Measurements from ENCODE around the gene RNF39. TPM values are rescaled to one million over a fixed set of nuclear protein-coding genes. Genes with fewer than 3 reads are reported as not detected.

The RNF39 gene
- total and polyA plus RNA-seq, 10 of the 15 experiments (the other 5 are each of a cell fraction or from before 2014, with no cell fraction given): 0.04 to 0.11 TPM; not detected in 8

DNA sequence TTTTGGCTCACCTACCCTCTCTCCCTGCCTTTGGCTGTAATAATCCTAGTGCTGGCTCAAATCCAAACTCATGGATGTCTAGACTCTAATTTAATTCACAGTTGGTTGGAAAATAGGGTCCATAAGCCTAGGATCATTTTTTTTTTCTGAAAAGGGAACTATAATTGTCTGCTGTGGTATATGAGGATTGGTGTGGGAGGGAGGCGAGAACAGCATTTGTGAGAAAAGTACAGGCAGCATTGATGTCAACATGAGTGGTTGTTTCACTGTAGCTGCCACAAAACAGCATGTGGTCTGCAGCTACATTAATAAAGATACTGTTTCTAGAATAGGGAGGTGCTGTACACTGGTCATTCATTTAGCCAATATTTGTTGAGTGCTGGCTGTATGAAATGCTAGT lies 33.1 kb downstream of the RNF39 start (continued):
- TF ChIP-seq DPF2 (IDR thresholded peaks at IDR 0.05) (no peak), NR2C2 (IDR thresholded peaks at IDR 0.05; ENCODE audit: borderline replicate concordance, control insufficient read depth, insufficient read length, low read depth) (no peak), TCF12 (IDR thresholded peaks at IDR 0.05; ENCODE audit: low read depth, low read length) (0 out of 2 replicates have a peak, but pooled peaks have one; percentile 14), IKZF2 (IDR thresholded peaks at IDR 0.05) (peak; percentile 59 to 66; a peak in 3 of 4 replicates), EP300 (IDR thresholded peaks at IDR 0.05; ENCODE audit: borderline replicate concordance in 1 of 2, control insufficient read depth in 1 of 2, low read depth in 2 of 2, low read length in 2 of 2) (peak in 1 of 2 experiments; percentile 54; a peak in 1 of 4 replicates), NFXL1 (IDR thresholded peaks at IDR 0.05; ENCODE audit: borderline replicate concordance) (no peak), TCF3 (IDR thresholded peaks at IDR 0.05; ENCODE audit: borderline replicate concordance, insufficient read depth, low read depth, low read length) (no peak), RAD51 (IDR thresholded peaks at IDR 0.05) (peak; percentile 48; the same call in 1 of the 2 replicates), NRF1 (conservative IDR thresholded peaks at IDR 0.05; ENCODE audit: low read depth, low read length) (no peak), MTA2 (IDR thresholded peaks at IDR 0.05; ENCODE audit: low read depth) (peak; percentile 76; the same call in 1 of the 2 replicates), IRF4 (IDR thresholded peaks at IDR 0.05; ENCODE audit: low read depth, low read length) (0 out of 2 replicates have a peak, but pooled peaks have one; percentile 12)
- TF ChIP-seq, protein P1, sequence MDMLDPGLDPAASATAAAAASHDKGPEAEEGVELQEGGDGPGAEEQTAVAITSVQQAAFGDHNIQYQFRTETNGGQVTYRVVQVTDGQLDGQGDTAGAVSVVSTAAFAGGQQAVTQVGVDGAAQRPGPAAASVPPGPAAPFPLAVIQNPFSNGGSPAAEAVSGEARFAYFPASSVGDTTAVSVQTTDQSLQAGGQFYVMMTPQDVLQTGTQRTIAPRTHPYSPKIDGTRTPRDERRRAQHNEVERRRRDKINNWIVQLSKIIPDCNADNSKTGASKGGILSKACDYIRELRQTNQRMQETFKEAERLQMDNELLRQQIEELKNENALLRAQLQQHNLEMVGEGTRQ (IDR thresholded peaks at IDR 0.05; ENCODE audit: borderline replicate concordance, low read depth, low read length): no peak
- TF ChIP-seq, protein P2, sequence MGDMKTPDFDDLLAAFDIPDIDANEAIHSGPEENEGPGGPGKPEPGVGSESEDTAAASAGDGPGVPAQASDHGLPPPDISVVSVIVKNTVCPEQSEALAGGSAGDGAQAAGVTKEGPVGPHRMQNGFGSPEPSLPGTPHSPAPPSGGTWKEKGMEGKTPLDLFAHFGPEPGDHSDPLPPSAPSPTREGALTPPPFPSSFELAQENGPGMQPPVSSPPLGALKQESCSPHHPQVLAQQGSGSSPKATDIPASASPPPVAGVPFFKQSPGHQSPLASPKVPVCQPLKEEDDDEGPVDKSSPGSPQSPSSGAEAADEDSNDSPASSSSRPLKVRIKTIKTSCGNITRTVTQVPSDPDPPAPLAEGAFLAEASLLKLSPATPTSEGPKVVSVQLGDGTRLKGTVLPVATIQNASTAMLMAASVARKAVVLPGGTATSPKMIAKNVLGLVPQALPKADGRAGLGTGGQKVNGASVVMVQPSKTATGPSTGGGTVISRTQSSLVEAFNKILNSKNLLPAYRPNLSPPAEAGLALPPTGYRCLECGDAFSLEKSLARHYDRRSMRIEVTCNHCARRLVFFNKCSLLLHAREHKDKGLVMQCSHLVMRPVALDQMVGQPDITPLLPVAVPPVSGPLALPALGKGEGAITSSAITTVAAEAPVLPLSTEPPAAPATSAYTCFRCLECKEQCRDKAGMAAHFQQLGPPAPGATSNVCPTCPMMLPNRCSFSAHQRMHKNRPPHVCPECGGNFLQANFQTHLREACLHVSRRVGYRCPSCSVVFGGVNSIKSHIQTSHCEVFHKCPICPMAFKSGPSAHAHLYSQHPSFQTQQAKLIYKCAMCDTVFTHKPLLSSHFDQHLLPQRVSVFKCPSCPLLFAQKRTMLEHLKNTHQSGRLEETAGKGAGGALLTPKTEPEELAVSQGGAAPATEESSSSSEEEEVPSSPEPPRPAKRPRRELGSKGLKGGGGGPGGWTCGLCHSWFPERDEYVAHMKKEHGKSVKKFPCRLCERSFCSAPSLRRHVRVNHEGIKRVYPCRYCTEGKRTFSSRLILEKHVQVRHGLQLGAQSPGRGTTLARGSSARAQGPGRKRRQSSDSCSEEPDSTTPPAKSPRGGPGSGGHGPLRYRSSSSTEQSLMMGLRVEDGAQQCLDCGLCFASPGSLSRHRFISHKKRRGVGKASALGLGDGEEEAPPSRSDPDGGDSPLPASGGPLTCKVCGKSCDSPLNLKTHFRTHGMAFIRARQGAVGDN (IDR thresholded peaks at IDR 0.05): peak; percentile 43
- TF ChIP-seq, protein P3, sequence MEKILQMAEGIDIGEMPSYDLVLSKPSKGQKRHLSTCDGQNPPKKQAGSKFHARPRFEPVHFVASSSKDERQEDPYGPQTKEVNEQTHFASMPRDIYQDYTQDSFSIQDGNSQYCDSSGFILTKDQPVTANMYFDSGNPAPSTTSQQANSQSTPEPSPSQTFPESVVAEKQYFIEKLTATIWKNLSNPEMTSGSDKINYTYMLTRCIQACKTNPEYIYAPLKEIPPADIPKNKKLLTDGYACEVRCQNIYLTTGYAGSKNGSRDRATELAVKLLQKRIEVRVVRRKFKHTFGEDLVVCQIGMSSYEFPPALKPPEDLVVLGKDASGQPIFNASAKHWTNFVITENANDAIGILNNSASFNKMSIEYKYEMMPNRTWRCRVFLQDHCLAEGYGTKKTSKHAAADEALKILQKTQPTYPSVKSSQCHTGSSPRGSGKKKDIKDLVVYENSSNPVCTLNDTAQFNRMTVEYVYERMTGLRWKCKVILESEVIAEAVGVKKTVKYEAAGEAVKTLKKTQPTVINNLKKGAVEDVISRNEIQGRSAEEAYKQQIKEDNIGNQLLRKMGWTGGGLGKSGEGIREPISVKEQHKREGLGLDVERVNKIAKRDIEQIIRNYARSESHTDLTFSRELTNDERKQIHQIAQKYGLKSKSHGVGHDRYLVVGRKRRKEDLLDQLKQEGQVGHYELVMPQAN (conservative IDR thresholded peaks at IDR 0.05): no peak
- TF ChIP-seq, protein P4, sequence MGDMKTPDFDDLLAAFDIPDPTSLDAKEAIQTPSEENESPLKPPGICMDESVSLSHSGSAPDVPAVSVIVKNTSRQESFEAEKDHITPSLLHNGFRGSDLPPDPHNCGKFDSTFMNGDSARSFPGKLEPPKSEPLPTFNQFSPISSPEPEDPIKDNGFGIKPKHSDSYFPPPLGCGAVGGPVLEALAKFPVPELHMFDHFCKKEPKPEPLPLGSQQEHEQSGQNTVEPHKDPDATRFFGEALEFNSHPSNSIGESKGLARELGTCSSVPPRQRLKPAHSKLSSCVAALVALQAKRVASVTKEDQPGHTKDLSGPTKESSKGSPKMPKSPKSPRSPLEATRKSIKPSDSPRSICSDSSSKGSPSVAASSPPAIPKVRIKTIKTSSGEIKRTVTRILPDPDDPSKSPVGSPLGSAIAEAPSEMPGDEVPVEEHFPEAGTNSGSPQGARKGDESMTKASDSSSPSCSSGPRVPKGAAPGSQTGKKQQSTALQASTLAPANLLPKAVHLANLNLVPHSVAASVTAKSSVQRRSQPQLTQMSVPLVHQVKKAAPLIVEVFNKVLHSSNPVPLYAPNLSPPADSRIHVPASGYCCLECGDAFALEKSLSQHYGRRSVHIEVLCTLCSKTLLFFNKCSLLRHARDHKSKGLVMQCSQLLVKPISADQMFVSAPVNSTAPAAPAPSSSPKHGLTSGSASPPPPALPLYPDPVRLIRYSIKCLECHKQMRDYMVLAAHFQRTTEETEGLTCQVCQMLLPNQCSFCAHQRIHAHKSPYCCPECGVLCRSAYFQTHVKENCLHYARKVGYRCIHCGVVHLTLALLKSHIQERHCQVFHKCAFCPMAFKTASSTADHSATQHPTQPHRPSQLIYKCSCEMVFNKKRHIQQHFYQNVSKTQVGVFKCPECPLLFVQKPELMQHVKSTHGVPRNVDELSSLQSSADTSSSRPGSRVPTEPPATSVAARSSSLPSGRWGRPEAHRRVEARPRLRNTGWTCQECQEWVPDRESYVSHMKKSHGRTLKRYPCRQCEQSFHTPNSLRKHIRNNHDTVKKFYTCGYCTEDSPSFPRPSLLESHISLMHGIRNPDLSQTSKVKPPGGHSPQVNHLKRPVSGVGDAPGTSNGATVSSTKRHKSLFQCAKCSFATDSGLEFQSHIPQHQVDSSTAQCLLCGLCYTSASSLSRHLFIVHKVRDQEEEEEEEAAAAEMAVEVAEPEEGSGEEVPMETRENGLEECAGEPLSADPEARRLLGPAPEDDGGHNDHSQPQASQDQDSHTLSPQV (IDR thresholded peaks at IDR 0.05): no peak
- TF ChIP-seq, protein P5, sequence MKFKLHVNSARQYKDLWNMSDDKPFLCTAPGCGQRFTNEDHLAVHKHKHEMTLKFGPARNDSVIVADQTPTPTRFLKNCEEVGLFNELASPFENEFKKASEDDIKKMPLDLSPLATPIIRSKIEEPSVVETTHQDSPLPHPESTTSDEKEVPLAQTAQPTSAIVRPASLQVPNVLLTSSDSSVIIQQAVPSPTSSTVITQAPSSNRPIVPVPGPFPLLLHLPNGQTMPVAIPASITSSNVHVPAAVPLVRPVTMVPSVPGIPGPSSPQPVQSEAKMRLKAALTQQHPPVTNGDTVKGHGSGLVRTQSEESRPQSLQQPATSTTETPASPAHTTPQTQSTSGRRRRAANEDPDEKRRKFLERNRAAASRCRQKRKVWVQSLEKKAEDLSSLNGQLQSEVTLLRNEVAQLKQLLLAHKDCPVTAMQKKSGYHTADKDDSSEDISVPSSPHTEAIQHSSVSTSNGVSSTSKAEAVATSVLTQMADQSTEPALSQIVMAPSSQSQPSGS (IDR thresholded peaks at IDR 0.05; ENCODE audit: low read length): 0 out of 2 replicates have a peak, but pooled peaks have one; percentile 45
